GM13977 (cell line): ENCODE measurements around the gene USB1.
"Not testable (repeated sequence)": the region's sequence is repeated elsewhere in the genome, so short reads cannot be mapped to it uniquely, and the experiment has no call there.

Source experiments
- DNase-seq: peaks from one replicate; pipeline ENCODE4 v3.0.0; 2012; ENCODE audit warnings: low spot score
- CTCF ChIP-seq: IDR thresholded peaks from 2 replicates; pipeline ENCODE4 v1.5.1; 2012; ENCODE audit warnings: mild to moderate bottlenecking, control low read depth; ENCODE audit not compliant: insufficient read depth; ENCODE audit errors: extremely low read depth, missing control alignments
- in situ Hi-C: fragments of 300-500 bp; cut with MboI; formaldehyde crosslinking; loops from one replicate; pipeline ENCODE4 v1.12.0; 2022; ENCODE audit warnings: low sequenced_read_pairs, low pct_unique_long_range_greater_than_20kb, mixed read lengths, inconsistent platforms; ENCODE audit not compliant: unreplicated experiment

The USB1 gene

GRCh38 chr16:57977418-57978069, 23.7 kb upstream of the USB1 start:
- DNase-seq: no peak
- in situ Hi-C loops: no loop called here

GRCh38 chr16:57978070-57978465, 23.1 kb upstream of the USB1 start:
- DNase-seq, in situ Hi-C loops: not testable (repeated sequence)

More at GRCh38 chr16:57977418-57978069, 23.7 kb upstream of the USB1 start:
- no peak for TF ChIP-seq CTCF

GRCh38 chr16:57979006-57979585, 22.1 kb upstream of the USB1 start:
- in situ Hi-C loops: no loop called here
- DNase-seq: no peak
- TF ChIP-seq CTCF: no peak

GRCh38 chr16:57981636-57982035, 19.6 kb upstream of the USB1 start:
- TF ChIP-seq CTCF: no peak
- no peak for DNase-seq
- in situ Hi-C loops: no loop called here

GRCh38 chr16:57982385-57982784, 18.8 kb upstream of the USB1 start:
- no peak for TF ChIP-seq CTCF
- no peak for DNase-seq
- in situ Hi-C loops: no loop called here

- in situ Hi-C loops: no loop called here
- DNase-seq: peak; percentile 92
- no peak for TF ChIP-seq CTCF
These were observed 16.6 kb upstream of the USB1 start for GRCh38 chr16:57984443-57985203.
